Hepatic stellate cell (primary cell): Measurements from ENCODE around the gene TRAPPC5.
"Not testable (repeated sequence)": the region's sequence is repeated elsewhere in the genome, so short reads cannot be mapped to it uniquely, and the experiment has no call there.

Experiments used
- DNase-seq: peaks from one replicate; pipeline ENCODE4 v3.0.0; 2011; ENCODE audit warnings: low spot score

The TRAPPC5 gene

GRCh38 chr19:7680606-7681339, at the start of gene TRAPPC5:
Gene TRAPPC5, plus strand, starts transcription at chr19:7680833. Its CDS starts 1,421 bp downstream, at chr19:7682254.
- peak; percentile 94 for DNase-seq

DNA sequence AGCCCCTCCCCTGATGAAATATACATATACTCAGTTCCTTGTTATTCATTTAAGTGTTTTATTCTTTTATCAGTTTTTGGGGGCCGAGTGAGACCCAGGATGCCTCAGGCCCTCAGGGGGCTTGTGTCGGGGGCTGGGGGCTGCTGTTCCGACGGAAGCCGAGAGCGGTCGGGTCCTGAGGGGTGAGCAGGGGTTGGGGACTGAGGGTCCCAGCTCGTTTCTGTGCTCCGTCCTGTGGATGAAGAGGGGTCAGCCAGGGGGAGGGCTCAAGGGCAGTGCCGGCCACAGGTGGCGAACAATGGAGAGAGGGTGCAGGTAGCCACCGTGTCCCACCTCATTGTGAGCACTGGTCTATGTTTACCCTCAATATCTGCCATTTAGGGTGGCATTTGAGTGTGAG, 49.1 kb upstream of the TRAPPC5 start:
- DNase-seq, result no peak

GRCh38 chr19:7632340-7633203, 48.1 kb upstream of the TRAPPC5 start:
- no peak for DNase-seq

DNA sequence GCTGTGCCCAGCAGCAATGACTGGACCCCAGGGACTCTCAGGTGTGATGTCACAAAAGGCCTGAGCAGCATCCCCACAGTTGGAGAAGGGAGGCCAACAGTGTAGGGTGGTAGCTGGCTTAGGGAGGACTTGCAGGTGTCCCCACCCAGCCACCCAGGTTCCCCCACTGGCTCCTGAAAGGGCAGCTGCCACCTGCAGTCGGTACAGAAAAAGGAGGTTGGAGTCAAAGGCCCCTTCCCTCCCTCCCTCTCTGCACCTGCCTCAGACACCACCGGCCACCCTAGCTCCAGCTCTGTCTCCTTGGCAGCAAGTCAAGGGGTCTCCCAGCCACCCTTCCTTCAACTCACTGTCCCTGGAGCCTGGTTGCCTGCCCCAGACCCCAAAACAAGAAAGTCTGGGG, 46.9 kb upstream of the TRAPPC5 start, which contains the start of gene PCP2:
Gene PCP2 (minus strand): TSS at position 22 of the 400 bp plus-strand sequence. CDS start 262 bp downstream, outside the sequence.
- DNase-seq, result no peak

GRCh38 chr19:7635670-7636069, 45.0 kb upstream of the TRAPPC5 start:
- DNase-seq, result no peak

- no peak for DNase-seq
Measured at GRCh38 chr19:7636317-7636690, 44.3 kb upstream of the TRAPPC5 start.

- DNase-seq, result peak; percentile 52
Measured at GRCh38 chr19:7636691-7637373, 43.8 kb upstream of the TRAPPC5 start, which contains the start of gene STXBP2. Gene STXBP2, plus strand, starts transcription at chr19:7637110. Its CDS starts 40 bp downstream, at chr19:7637150.

DNA sequence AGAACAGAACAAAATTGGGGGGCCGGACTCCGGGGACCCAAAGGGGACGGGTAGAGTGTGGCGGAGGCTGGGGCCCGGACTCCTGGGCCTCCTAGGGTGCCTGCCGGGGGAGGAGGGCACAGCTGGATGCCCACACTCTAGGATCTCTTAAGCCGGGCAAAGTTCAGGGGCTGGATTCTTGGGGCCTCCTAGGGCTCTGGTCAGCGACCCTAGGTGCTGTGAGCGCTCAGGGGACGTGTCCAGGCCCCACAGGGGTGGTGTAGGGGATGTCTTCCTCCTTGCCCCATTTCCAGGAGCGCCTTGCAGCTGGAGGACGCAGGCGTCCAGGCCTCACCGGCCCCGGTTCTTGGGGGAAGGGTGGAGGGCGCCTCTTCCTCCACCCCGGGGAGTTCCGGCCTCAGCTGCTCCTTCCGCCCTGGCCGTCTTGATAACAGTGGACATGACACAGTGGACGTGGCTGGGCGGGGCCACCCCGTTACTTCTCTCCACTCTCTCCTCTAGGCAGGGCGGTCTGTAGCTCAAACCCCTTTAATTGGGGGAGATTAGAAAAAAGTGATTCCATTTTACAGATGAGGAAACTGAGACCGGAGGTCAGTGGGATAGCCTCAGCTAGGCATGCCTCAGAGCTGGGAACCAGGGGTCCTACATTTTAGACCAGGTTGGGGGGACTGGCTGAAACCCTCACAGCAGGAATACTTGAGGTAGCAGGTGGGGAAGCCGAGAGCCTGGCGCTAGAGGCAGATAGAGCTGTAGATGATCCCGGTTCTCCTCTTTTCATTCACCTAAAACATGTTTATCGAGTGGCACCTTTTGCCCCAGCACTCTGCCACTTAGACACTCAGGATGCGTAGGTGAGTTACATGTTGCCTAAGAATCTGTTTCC, 43.0 kb upstream of the TRAPPC5 start:
- peak; percentile 44 for DNase-seq

GRCh38 chr19:7638802-7639465, 41.7 kb upstream of the TRAPPC5 start:
- DNase-seq, result no peak

DNA sequence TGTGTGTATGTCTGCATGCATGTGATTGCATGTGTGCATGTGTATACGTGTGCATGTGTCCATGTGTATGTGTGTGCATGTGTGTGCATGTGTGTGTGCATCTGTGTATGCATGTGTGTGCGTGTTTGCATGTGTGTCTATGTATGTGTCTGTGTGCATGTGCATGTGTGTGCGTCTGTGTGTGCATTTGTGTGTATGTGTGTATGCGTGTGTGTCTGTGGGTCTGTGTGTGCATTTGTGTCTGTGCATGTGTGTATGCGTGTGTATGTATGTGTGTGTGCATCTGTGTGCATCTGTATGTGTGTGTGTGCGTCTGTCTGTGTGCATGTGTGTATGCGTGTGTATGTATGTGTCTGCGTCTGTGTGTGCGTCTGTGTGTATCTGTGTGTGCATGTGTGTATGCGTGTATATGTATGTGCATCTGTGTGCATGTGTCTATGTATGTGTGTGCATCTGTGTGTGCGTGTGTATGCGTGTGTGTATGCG, 40.7 kb upstream of the TRAPPC5 start:
- no peak for DNase-seq

- no peak for DNase-seq
Measured at GRCh38 chr19:7640803-7641202, 39.8 kb upstream of the TRAPPC5 start.

- no peak for DNase-seq
Measured at GRCh38 chr19:7641290-7642276, 39.0 kb upstream of the TRAPPC5 start.

GRCh38 chr19:7642295-7643030, 38.2 kb upstream of the TRAPPC5 start:
- DNase-seq, result no peak

- DNase-seq, result no peak
Measured at GRCh38 chr19:7643031-7643415, 37.6 kb upstream of the TRAPPC5 start.

- DNase-seq, result not testable (repeated sequence)
Measured at GRCh38 chr19:7643629-7644549, 36.7 kb upstream of the TRAPPC5 start.

DNA sequence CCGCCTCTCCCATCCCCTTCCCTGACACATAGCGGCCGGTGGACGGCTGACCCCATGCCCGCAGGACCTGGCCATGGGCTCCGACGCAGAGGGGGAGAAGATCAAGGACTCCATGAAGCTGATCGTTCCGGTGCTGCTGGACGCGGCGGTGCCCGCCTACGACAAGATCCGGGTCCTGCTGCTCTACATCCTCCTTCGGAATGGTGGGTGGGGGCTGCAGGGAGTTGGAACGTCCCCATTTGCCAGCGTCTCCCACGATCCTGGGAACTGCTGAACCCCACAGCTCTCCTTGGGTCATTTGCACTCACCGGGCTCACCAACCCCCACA, 36.1 kb upstream of the TRAPPC5 start:
- no peak for DNase-seq

DNA sequence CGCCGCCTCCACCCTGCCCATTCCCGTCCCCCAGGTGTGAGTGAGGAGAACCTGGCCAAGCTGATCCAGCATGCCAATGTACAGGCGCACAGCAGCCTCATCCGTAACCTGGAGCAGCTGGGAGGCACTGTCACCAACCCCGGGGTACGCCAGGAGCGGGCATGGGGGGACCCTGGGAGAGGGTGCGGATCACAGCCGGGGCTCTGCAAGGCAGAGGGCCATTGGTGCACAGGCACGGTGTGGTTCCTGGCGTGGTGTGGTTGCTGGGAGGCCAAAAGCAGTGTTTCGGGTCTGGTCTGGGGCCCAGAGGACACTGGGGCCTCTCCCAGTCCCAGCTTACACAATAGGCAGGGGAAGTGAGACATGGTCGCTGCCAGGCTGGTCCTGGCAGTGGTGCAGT, 35.5 kb upstream of the TRAPPC5 start:
- no peak for DNase-seq
